ENCODE results near the gene MASTL.

DNA sequence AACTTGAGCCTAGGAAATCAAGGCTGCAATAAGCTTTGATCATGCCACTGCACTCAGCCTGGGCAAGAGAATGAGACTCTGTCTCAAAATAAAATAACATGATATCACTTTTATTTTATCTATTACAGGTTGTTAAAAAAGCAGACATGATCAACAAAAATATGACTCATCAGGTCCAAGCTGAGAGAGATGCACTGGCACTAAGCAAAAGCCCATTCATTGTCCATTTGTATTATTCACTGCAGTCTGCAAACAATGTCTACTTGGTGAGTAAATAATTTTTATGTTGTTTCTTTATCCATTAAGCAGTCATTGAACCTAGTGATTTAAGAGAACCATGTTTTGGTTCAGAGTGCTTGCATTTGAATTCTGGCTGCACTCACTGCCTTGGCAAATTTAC lies 3.3 kb downstream of the MASTL start:
- TF ChIP-seq, protein P1, sequence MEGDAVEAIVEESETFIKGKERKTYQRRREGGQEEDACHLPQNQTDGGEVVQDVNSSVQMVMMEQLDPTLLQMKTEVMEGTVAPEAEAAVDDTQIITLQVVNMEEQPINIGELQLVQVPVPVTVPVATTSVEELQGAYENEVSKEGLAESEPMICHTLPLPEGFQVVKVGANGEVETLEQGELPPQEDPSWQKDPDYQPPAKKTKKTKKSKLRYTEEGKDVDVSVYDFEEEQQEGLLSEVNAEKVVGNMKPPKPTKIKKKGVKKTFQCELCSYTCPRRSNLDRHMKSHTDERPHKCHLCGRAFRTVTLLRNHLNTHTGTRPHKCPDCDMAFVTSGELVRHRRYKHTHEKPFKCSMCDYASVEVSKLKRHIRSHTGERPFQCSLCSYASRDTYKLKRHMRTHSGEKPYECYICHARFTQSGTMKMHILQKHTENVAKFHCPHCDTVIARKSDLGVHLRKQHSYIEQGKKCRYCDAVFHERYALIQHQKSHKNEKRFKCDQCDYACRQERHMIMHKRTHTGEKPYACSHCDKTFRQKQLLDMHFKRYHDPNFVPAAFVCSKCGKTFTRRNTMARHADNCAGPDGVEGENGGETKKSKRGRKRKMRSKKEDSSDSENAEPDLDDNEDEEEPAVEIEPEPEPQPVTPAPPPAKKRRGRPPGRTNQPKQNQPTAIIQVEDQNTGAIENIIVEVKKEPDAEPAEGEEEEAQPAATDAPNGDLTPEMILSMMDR (IDR thresholded peaks at IDR 0.05): no peak
- TF ChIP-seq POLR2A (IDR thresholded peaks at IDR 0.05) (no peak), EP300 (IDR thresholded peaks at IDR 0.05) (no peak), POLR2AphosphoS5 (IDR thresholded peaks at IDR 0.05) (no peak)
